ENCODE data around the gene PAX6. TPM values are rescaled to one million over a fixed set of nuclear protein-coding genes. Genes with fewer than 3 reads are reported as not detected.

PAX6 gene
- total and polyA plus RNA-seq, 2 donors from 2014 or later: not detected

DNA sequence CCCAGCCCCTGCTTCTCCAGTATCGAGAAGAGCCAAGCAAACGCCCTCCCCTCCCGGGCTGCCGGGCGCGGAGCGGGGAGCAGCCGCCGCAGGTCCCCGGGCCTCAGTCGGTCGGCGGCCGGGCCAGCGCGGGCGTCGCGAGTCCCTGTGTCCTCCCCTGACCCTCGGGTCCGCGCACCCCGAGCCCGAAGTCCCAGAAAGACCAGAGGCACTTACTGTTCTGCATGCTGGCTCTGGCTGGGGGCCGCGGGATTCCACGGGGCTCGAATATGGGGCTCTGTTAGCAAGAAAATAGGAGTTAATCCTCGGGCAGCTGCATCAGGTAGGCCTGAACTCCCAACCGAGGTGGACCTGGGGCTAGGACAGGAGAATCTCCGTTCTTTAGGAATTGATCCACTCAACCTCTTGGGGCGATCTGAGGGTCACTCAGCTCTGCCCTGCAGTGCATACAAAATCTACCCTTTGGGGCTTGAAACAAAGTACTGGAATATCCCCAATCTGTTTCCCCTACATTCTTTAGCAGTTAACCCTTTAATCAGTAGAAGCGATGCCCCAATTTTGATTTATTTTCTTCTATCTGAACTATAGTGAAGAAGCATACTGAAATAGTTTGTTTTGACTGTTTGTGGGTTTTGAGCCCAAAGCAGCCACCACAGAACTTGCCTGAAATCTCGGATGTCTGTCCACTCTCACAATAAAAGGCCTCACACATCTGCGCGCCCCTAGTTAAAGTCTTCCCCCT, 4.8 kb downstream of the PAX6 start:
- FAIRE-seq: no peak
- no peak for TF ChIP-seq CTCF (IDR thresholded peaks at IDR 0.05; ENCODE audit: borderline replicate concordance, extremely low read depth, insufficient read depth)
- no peak overlapping the region for H3K27ac ChIP-seq (ENCODE audit: low read depth in 2 of 2, low read length in 2 of 2)
- H3K9me3 ChIP-seq (ENCODE audit: control insufficient read depth in 2 of 3, insufficient read depth in 1 of 3, low read length in 3 of 3): peaks cover 0 to 3% (median 0%) of the 10 kb centered on the region in 3 donors
- no peaks in the 10 kb centered on the region for H3K36me3 ChIP-seq (ENCODE audit: control insufficient read depth in 2 of 3, insufficient read depth in 3 of 3, low read length in 3 of 3)
- peaks cover 85% of the 10 kb centered on the region for H3K27me3 ChIP-seq (ENCODE audit: control insufficient read depth, insufficient read depth, low read length)
- H3K4me1 ChIP-seq (ENCODE audit: control insufficient read depth in 2 of 3, insufficient read depth in 2 of 3, low read depth in 1 of 3, low read length in 3 of 3): peaks cover 0 to 19% (median 7%) of the 10 kb centered on the region in 3 donors
- intact Hi-C loops (cut with DNase I): no loop called here
- no peak overlapping the region for H3K4me3 ChIP-seq (ENCODE audit: low read length in 3 of 3)
- no peak overlapping the region for H3K9ac ChIP-seq (ENCODE audit: low read length in 3 of 3)
- DNase-seq: peak in 3 of 5 donors; percentile 11 to 45 (median 11)

DNA sequence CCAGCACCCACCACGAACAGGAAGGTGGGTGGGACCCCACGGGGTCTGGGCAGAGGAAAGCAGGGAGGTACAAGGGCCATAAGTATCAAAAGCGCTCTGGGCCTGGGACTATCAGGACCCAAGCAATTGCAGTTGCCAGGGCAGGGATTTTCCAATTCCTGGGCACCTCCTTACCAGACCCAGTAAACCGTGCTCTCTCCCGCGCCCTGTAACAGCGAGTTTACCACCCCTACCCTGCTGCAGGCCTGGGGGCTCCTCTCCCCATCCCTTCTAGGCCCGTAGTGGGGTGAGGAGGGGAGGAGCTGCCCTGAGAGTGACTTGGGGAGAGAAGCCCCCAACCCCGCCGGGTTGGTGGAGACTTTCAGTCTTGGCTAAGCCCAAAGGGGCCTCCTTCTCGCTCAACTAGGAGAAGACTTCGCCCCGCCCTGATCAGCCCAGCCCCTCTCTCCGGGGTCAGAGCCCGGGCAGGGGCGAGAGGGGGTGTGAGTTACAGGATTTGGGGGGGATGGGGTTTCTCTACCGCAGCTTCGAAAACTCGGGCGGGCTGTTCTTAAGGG, 5.4 kb downstream of the PAX6 start:
- peaks cover 87% of the 10 kb centered on the region for H3K27me3 ChIP-seq (ENCODE audit: control insufficient read depth, insufficient read depth, low read length)
- H3K36me3 ChIP-seq (ENCODE audit: control insufficient read depth in 2 of 3, insufficient read depth in 3 of 3, low read length in 3 of 3): no peaks in the 10 kb centered on the region
- H3K4me3 ChIP-seq (ENCODE audit: low read length in 3 of 3): no peak overlapping the region
- TF ChIP-seq CTCF (IDR thresholded peaks at IDR 0.05; ENCODE audit: borderline replicate concordance, extremely low read depth, insufficient read depth): no peak
- H3K27ac ChIP-seq (ENCODE audit: low read depth in 2 of 2, low read length in 2 of 2): no peak overlapping the region
- DNase-seq: peak in 3 of 5 donors; percentile 8 to 51 (median 9)
- H3K9ac ChIP-seq (ENCODE audit: low read length in 3 of 3): no peak overlapping the region
- FAIRE-seq: no peak
- H3K4me1 ChIP-seq (ENCODE audit: control insufficient read depth in 2 of 3, insufficient read depth in 2 of 3, low read depth in 1 of 3, low read length in 3 of 3): peaks cover 0 to 12% (median 4%) of the 10 kb centered on the region in 3 donors
- intact Hi-C loops (cut with DNase I): no loop called here
- H3K9me3 ChIP-seq (ENCODE audit: control insufficient read depth in 2 of 3, insufficient read depth in 1 of 3, low read length in 3 of 3): peaks cover 0 to 3% (median 0%) of the 10 kb centered on the region in 3 donors

DNA sequence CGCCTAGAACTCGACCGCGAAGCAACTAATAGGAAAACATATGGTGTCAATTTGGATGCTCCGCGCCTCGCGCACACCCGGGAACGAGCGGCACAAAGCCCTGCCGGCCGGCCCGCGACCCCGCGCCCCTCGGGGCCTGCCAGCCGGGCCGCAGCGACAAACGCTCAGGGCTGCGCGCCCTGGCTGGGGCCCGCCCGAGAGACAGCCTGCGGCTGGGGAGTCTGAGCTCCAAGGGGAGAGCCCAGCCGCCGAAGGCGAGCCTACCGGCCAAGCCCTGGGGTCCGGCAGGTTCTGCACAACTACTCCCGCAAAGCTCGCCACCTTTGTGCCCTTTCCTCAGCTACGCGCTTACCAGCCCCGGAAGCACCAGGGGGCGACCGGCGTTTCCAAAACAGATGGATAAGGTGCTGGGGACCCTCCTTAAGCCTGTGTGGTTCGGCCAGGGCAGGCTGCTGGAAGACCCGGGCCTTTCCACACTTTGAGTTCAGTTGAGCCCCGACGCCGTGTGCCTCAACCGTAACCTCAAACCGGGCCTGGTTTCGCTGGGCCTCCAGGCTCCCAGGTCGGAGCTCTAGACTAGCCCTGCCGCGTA, 6.0 kb downstream of the PAX6 start:
- H3K36me3 ChIP-seq (ENCODE audit: control insufficient read depth in 2 of 3, insufficient read depth in 3 of 3, low read length in 3 of 3): no peaks in the 10 kb centered on the region
- FAIRE-seq (no peak), DNase-seq (peak; percentile 19 to 62 (median 31))
- no peak overlapping the region for H3K27ac ChIP-seq (ENCODE audit: low read depth in 2 of 2, low read length in 2 of 2)
- peaks cover 91% of the 10 kb centered on the region for H3K27me3 ChIP-seq (ENCODE audit: control insufficient read depth, insufficient read depth, low read length)
- intact Hi-C loops (cut with DNase I): no loop called here
- H3K4me3 ChIP-seq (ENCODE audit: low read length in 3 of 3): no peak overlapping the region
- no peak overlapping the region for H3K9ac ChIP-seq (ENCODE audit: low read length in 3 of 3)
- no peak for TF ChIP-seq CTCF (IDR thresholded peaks at IDR 0.05; ENCODE audit: borderline replicate concordance, extremely low read depth, insufficient read depth)
- peaks cover 0 to 10% (median 4%) of the 10 kb centered on the region in 3 donors for H3K4me1 ChIP-seq (ENCODE audit: control insufficient read depth in 2 of 3, insufficient read depth in 2 of 3, low read depth in 1 of 3, low read length in 3 of 3)
- peaks cover 0 to 3% (median 0%) of the 10 kb centered on the region in 3 donors for H3K9me3 ChIP-seq (ENCODE audit: control insufficient read depth in 2 of 3, insufficient read depth in 1 of 3, low read length in 3 of 3)
